ENCODE results near the gene CCDC88B. TPM values are rescaled to one million over a fixed set of nuclear protein-coding genes. Genes with fewer than 3 reads are reported as not detected.
"Not testable (repeated sequence)": the region's sequence is repeated elsewhere in the genome, so short reads cannot be mapped to it uniquely, and the experiment has no call there.

Gene CCDC88B
- total RNA-seq, 1 donor from 2014 or later, result 0.79 TPM

DNA sequence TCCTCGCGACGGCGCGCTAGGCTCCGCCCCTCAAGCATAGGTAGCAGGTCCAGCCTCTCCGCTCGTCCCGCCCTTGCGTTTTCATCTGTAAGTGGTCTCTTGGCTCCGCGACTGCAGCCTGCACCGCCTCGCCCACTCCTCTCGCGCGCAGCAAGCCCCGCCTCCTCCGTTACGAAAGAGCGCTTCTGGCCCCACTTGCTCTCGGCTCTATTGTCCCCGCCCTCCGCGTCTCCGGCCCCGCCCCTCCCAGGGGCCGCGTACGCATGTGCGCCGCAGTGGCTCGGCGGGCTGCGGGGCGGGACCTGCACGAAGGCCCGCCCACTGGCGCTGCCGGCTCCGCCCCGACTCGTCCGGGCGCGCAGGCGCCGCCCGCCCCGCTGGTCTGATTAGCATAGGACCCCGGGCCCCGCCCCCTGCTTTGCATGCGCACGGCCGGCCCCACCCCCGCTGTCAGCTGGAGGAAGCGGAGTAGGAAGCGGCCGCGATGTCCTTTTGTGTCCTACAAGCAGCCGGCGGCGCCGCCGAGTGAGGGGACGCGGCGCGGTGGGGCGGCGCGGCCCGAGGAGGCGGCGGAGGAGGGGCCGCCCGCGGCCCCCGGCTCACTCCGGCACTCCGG is 34.8 kb upstream of the CCDC88B start, which contains the start of gene ESRRA:
Gene ESRRA, plus strand, starts transcription at position 450 of the 616 bp plus-strand sequence. CDS start 1,656 bp downstream, outside the sequence.
- DNase-seq (ENCODE audit: low read depth in 2 of 2), result peak; percentile 98 to 99

DNA sequence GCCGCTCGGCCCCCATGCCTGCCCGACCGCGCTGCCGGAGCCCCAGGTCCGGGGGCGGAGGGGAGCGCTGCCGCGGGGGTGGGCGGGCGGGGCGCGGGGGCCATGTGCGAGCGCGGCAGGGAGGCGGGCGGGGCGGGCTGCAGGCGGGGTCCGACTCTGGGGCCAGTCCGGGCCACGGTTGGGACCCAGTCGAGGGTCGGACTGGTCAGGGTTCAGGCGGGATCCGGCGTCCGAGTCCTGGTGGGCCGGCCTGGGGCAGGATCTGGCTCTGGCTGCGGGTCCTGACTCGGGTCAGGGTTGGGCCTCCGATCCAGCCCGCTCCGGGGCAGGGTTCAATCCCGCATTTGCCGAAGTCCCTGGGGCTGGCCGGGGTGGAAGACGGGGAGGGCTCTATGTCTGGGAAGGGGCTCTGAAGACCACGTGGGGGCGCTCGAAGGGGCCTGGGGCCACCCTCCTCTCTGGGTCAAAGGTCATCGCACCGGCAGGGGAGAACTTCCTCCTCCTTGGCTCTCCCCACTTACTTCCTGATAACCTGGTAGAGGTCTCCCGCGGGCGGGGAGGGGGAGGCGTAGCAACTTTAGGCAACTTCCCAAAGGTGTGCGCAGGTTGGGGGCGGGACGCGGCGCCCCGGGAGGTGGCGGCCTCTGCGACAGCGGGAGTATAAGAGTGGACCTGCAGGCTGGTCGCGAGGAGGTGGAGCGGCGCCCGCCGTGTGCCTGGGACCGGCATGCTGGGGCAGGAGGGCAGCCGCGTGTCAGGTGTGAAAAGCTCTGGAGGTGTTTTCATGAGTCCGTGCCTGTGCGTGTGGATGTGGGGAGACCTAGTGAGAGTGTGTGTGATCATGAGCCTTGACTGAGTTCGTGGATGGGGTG is 34.1 kb upstream of the CCDC88B start:
- DNase-seq (ENCODE audit: low read depth in 2 of 2), result peak; percentile 33 to 41

DNA sequence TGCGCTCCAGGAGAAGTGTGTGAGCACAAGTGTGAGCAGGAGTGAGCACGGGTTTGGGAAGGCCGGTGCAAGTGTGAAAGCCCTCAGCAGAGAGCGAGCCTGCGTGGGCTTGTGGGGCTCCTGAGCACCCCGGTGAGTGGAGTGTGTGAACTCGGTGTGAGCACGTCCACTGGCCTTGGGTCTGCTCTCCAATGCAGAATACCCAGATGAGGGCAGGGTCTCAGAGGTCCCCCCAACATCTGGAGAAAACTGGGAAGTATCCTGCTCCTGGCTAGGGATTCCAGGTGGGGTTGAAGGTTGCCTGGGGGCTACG is 33.5 kb upstream of the CCDC88B start:
- no peak for DNase-seq (ENCODE audit: low read depth in 2 of 2)

DNA sequence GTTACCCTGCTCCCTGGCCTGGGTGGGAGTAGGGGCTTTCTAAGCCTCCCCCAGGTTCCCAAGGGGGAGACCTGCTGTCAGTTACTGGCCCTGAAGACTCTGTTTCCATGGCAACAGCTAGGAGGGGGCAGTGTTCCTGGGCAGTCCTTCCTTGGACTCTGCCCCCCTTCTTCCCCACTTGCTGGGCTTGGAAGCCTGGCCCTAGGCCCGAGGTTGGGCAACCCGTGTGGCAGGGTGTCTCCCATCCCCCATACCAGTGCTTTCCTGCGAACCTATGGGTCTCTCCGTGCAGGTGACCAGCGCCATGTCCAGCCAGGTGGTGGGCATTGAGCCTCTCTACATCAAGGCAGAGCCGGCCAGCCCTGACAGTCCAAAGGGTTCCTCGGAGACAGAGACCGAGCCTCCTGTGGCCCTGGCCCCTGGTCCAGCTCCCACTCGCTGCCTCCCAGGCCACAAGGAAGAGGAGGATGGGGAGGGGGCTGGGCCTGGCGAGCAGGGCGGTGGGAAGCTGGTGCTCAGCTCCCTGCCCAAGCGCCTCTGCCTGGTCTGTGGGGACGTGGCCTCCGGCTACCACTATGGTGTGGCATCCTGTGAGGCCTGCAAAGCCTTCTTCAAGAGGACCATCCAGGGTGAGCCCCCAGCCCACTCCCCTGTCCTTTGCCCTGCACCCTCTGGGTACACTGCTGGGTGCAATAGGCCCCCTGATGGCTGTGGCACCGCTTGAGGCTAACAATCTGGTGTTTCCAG is 33.0 kb upstream of the CCDC88B start:
- no peak for DNase-seq (ENCODE audit: low read depth in 2 of 2)

DNA sequence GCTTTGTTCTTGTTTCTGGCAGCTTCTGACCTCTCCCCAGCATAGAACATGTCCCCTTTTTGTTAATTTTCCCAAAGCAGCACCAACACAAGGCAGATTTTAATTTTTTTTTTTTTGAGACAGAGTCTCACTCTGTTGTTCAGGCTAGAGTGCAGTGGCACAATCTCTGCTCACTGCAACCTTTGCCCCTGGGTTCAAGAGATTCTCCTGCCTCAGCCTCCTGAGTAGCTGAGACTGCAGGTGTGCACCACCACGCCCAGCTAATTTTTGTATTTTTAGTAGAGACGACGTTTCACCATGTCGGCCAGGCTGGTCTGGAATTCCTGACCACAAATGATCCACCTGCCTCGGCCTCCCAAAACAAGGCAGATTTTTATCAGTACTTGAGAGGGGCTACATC is 32.2 kb upstream of the CCDC88B start:
- not testable (repeated sequence) for DNase-seq (ENCODE audit: low read depth in 2 of 2)

DNA sequence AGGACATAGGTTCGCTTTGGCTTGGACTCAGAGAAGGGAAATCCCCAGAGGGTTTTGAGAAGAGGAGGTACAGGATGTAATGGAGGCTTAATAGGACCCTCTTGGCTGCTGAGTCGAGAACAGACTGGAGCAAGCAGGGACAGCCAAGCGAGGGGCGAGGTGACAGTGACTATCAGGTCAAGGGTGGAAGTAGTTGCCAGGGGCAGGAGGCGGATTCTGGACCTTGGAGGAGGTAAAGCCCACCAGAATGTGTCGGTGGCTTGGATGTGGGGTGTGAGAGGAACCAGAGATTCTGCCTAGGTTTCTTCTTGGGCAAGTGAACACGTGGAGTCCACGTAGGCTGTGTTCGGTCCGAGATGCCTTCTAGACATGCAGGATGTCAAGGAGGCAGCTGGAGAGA is 27.1 kb upstream of the CCDC88B start:
- no peak for DNase-seq (ENCODE audit: low read depth in 2 of 2)

DNA sequence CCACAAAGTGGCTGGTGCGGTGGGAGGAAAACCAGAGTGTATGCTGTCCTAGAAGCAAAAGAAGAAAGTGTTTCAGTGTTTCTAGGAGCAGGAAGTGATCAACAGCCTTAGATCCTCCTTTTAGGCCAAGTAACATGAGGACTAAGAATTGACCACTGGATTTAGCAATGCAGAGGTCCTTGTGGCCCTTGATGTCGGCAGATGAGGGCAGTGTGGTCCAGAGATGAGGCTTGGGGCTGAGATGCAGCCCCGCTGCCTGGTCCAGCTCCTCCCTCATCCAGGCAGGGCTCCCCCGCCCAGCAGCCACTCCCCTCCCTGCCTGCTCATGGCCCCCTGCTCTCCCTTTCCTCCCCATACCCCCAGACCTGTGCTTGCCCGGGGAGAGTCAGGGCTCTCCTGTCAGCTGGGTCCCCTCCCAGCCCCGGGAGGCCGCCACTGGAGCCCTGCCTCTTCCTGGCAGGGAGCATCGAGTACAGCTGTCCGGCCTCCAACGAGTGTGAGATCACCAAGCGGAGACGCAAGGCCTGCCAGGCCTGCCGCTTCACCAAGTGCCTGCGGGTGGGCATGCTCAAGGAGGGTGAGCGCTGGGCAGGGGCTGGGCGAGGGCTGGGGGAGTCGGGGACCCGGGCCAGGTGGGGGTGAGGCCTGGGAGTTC is 26.4 kb upstream of the CCDC88B start:
- no peak for DNase-seq (ENCODE audit: low read depth in 2 of 2)

DNA sequence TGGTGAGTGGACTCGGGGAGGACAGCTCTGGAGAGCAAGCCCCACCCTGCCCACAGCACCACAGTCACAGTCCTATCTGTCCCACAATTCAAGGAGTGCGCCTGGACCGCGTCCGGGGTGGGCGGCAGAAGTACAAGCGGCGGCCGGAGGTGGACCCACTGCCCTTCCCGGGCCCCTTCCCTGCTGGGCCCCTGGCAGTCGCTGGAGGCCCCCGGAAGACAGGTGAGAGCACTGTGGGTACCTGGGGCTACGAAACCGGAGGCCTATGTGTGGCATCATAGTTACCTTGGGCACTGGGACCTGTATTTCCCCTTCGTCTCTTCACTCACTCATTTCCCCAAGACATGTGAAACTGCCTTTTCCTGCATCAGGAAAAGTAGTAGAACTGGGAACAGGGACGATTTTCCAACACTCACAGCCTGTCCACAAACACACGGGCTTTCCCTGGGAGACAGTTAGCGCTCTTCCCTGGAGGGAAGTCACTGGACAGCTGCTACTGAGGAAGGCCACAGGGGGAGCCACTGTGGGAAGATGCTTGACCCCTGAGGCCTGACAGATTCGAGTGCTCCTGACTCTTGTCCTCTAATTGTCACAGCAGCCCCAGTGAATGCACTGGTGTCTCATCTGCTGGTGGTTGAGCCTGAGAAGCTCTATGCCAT is 25.7 kb upstream of the CCDC88B start:
- DNase-seq (ENCODE audit: low read depth in 2 of 2), result no peak

DNA sequence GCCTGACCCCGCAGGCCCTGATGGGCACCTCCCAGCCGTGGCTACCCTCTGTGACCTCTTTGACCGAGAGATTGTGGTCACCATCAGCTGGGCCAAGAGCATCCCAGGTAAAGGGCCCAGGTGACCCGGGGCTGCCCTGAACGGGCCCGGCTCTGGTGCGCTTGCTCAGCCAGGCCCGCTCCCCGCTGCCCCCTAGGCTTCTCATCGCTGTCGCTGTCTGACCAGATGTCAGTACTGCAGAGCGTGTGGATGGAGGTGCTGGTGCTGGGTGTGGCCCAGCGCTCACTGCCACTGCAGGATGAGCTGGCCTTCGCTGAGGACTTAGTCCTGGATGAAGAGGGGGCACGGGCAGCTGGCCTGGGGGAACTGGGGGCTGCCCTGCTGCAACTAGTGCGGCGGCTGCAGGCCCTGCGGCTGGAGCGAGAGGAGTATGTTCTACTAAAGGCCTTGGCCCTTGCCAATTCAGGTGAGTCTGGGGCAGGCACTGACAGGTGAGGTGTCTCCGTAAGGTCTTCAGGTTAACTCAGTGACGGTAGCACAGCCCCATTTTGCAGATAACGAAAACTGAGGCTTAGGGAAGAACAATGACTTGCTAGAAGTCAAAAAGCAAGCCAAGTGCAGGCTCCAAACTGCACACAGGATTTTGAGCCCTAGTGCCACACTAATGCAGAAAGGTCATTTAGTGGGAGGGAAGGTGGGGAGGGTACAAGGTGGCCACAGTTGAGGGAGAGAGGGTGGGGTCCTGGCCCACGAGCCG is 25.0 kb upstream of the CCDC88B start:
- DNase-seq (ENCODE audit: low read depth in 2 of 2), result no peak

DNA sequence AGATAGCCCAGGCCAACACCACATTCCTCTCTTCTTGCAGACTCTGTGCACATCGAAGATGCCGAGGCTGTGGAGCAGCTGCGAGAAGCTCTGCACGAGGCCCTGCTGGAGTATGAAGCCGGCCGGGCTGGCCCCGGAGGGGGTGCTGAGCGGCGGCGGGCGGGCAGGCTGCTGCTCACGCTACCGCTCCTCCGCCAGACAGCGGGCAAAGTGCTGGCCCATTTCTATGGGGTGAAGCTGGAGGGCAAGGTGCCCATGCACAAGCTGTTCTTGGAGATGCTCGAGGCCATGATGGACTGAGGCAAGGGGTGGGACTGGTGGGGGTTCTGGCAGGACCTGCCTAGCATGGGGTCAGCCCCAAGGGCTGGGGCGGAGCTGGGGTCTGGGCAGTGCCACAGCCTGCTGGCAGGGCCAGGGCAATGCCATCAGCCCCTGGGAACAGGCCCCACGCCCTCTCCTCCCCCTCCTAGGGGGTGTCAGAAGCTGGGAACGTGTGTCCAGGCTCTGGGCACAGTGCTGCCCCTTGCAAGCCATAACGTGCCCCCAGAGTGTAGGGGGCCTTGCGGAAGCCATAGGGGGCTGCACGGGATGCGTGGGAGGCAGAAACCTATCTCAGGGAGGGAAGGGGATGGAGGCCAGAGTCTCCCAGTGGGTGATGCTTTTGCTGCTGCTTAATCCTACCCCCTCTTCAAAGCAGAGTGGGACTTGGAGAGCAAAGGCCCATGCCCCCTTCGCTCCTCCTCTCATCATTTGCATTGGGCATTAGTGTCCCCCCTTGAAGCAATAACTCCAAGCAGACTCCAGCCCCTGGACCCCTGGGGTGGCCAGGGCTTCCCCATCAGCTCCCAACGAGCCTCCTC is 24.1 kb upstream of the CCDC88B start:
- not testable (repeated sequence) for DNase-seq (ENCODE audit: low read depth in 2 of 2)

DNA sequence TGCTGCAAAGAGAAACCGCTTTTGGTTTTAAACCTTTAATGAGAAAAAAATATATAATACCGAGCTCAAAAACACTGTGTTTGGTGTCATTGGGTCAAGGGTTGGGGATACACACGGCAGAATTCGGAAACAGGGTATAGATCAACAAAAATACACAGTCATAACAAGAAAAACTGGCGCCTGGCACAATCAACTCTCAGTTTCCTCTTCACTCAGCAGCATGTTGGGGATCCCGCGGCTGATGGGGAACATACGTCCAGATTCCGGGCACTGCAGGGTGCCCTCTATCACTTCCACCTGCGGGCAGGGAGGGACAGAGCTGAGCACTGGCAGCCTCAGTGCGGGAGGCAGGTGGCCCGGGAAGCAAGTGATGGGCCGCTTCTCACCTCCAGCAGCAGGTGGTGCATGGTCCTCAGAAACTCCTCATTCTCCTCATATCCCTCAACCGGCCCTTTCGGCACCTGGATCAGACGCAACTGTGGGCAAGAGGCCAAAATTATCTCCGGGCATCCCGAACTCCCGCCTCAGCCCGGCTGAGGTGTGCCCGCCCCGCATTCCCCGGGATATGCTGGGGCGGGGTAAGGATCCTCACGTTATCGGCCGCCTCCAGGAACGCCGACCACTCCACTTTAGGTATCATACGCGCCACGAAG is 23.2 kb upstream of the CCDC88B start:
- peak; percentile 27 to 69 for DNase-seq (ENCODE audit: low read depth in 2 of 2)

DNA sequence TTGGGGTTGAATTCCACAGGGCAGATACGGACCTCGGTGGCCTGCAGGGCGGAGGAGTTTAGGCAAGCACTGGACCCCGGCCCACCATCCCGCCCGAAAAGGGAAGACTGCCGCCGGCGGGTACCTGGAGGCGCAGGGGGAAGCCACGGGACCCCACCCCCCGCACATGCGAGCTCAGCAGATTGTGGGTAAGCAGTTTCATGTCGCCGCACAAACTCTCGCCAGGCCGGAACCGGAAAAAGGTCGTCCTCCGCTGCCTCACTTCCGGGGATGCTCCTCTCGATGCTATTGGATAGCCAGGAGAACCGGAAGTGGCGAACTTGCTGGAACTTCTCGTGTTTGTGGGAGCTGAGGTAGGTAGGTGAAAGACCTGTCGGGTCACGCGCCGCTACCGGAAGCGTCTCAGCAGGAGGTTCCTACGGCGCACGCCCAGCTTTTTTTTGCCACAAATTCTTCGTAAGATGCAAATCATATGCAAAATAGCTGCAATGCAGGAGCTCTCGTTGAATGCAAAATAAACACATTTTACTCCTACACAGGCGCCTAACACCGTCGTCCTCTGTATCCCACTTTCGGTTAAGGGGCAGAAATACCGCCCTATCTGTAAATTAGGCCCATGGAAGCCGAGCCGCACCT is 22.6 kb upstream of the CCDC88B start, which contains the start of gene TRMT112:
Gene TRMT112, minus strand, starts transcription at position 235 of the 636 bp plus-strand sequence. Its CDS starts 33 bp downstream, at position 202.
- DNase-seq (ENCODE audit: low read depth in 2 of 2), result peak; percentile 94 to 97

DNA sequence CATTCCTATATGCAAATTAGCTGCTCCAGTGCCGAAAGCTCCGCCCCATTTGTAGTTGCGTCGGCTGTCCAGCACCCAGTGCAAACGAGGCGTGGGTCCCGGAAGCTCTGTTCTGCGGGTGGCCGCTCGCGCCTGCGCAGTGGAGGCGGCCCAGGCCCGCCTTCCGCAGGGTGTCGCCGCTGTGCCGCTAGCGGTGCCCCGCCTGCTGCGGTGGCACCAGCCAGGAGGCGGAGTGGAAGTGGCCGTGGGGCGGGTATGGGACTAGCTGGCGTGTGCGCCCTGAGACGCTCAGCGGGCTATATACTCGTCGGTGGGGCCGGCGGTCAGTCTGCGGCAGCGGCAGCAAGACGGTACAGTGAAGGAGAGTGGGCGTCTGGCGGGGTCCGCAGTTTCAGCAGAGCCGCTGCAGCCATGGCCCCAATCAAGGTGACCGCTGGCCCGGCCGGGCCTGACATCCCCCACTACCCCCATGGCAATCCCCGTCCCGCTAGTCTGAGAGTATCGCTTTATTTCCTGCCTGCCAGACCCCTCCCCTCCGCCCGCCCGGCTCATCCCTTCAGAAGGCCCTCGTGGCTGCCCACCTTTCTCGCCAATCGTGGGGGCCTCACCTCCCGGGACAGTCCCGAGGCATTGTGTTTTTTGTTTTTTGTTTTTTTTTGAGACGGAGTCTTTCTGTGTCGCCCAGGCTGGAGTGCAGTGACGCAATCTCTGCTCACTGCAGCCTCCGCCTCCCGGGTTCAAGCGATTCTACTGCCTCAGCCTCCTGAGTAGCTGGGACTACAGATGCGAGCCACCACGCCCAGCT is 21.8 kb upstream of the CCDC88B start, which contains the start of gene PRDX5:
Gene PRDX5, plus strand, starts transcription at position 161 of the 805 bp plus-strand sequence. Its CDS starts 95 bp downstream, at position 256.
- peak; percentile 96 to 97 for DNase-seq (ENCODE audit: low read depth in 2 of 2)

DNA sequence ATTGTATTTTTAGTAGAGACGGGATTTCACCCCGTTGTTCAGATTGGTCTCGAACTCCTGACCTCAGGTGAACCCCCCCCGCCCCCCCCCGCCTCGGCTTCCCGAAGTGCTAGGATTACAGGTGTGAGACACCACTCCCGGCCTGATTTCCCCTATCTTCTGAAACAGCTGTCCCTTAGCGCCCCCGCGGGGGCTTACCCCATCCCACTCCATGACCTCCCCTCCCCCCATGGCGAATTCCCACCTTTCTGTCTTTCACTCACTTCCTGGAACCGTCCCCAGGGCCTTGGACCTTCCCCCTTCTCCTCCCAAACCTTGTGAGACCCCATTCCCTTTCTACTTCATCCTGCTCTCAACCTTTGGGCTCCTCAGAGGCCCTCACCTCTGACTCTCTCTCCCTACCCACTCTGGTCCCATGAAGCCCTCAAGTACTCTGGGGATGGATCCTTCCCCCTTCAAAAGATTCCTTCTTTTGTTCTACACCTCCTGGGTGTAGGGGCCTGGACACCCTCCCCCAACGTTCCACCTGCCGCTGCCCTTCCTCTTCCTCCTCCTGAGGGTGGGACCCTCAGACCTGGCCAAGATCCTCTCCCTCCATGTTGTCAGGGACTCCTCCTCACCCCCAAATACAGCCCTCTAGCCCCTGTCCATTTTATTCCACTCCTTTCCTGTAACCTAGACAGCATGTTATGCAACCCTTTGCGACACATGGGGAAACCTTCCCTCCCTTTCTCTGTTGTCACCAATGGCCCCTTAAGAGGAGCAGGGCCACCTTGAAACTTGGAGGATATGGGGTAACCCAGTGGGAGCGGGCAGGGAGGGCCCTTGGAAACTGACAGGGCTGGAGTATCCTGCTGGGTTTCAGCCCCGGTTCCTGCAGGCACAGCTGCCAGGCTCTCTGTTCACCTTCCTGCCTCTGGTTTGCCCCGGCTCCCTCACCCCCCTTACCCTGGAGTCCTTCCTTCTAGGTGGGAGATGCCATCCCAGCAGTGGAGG is 20.9 kb upstream of the CCDC88B start:
- DNase-seq (ENCODE audit: low read depth in 2 of 2), result no peak

DNA sequence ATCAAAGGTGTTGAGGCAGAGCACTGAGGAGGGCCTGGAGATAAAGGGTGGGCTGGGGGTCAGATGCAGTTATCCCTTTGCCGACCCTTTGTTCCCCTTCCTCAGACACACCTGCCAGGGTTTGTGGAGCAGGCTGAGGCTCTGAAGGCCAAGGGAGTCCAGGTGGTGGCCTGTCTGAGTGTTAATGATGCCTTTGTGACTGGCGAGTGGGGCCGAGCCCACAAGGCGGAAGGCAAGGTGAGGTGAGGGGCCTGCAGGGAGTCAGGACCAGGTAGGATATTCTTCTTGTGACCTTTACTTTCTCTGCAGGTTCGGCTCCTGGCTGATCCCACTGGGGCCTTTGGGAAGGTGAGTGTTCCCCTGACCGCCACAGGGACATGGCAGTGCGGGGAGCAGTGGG is 19.4 kb upstream of the CCDC88B start:
- DNase-seq (ENCODE audit: low read depth in 2 of 2), result no peak

DNA sequence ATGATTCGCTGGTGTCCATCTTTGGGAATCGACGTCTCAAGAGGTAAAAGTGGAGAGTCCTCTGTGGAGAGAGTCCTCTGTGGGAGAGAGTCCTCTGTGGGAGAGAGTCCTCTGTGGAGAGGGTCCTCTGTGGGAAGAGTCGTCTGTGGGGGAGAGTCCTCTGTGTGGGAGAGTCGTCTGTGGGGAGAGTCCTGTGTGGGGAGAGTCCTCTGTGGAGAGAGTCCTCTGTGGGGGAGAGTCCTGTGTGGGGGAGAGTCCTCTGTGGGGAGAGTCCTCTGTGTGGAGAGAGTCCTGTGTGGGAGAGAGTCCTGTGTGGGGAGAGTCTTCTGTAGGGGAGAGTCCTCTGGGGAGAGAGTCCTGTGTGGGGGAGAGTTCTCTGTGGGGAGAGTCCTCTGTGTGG is 19.0 kb upstream of the CCDC88B start:
- DNase-seq (ENCODE audit: low read depth in 2 of 2), result no peak

Data from lung microvascular endothelial cell (primary cell).